Measurements from ENCODE around the gene USP25. TPM values are rescaled to one million over a fixed set of nuclear protein-coding genes. Genes with fewer than 3 reads are reported as not detected.

The USP25 gene
- total RNA-seq, 1 experiment from 2014 or later, result 35.1 TPM

DNA sequence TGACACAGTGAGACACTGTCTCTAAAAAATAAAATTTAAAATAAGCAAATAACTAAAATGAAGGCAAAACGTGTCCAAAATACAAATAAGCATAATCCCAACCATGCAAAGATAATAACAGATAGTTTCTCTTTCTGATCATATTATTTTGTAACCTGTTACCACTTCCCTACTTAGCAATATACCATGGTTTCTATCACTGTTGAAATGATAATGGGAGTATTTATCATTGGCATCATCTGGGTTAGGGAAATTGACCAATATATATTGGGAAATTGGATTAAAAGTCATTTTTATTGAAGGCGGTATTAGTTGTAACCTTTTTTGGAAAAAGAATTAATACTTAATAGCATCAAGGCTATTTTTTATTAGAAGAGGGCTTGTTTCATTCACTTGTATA lies 47.0 kb downstream of the USP25 start:
- Histone ChIP-seq H3K79me2 (ENCODE audit: insufficient read depth, low read length) (peaks cover 2% of the 10 kb centered on the region; the same call in 1 of the 2 replicates), H3T11ph (ENCODE audit: low read length) (no peak overlapping the region), H3K56ac (ENCODE audit: insufficient read length, low read depth, low read length) (no peak overlapping the region), H2BK120ac (ENCODE audit: low read depth, low read length, poor library complexity, severe bottlenecking) (no peak overlapping the region), H4K5ac (ENCODE audit: insufficient read length, low read depth, low read length) (no peak overlapping the region), H2BK12ac (ENCODE audit: insufficient read length, low read depth, low read length) (no peak overlapping the region), H4K8ac (replicated peaks; ENCODE audit: insufficient read length, low read depth, low read length) (no peak overlapping the region), H4K91ac (ENCODE audit: insufficient read length, low read depth, low read length) (no peak overlapping the region), H3K4me2 (ENCODE audit: insufficient read depth, insufficient read length, low read length) (no peak overlapping the region), H2BK5ac (ENCODE audit: insufficient read length, low read length) (no peak overlapping the region), H3K4ac (ENCODE audit: low read depth, low read length) (no peak overlapping the region), H3K23me2 (ENCODE audit: insufficient read length, low read depth, low read length, poor library complexity, severe bottlenecking) (no peaks in the 10 kb centered on the region), H3K27me3 (ENCODE audit: insufficient read depth, low read length) (no peaks in the 10 kb centered on the region), H3K79me1 (ENCODE audit: insufficient read depth, low read depth, low read length, poor library complexity, severe bottlenecking) (no peaks in the 10 kb centered on the region), H4K20me1 (ENCODE audit: control insufficient read depth, insufficient read depth, insufficient read length) (no peaks in the 10 kb centered on the region), H3K4me1 (ENCODE audit: insufficient read depth, low read length) (peaks cover 6% of the 10 kb centered on the region; the same call in 1 of the 2 replicates), H3K14ac (ENCODE audit: insufficient read depth, low read length) (no peak overlapping the region), H3K27ac (ENCODE audit: insufficient read length, low read depth, low read length) (no peak overlapping the region), H3K18ac (ENCODE audit: insufficient read length, low read depth, low read length) (no peak overlapping the region), H3K23ac (ENCODE audit: insufficient read length, low read depth, low read length) (no peak overlapping the region), H2BK15ac (ENCODE audit: low read depth, low read length) (no peak overlapping the region), H2AK5ac (ENCODE audit: insufficient read length, low read length) (no peak overlapping the region), H2AFZ (ENCODE audit: low read length) (no peak overlapping the region), H2BK20ac (ENCODE audit: low read depth, low read length, poor library complexity, severe bottlenecking) (no peak overlapping the region), H3K9me3 (ENCODE audit: control insufficient read depth, low read depth, low read length) (no peaks in the 10 kb centered on the region), H3K9ac (ENCODE audit: extremely low read depth, insufficient read length, low read length) (no peak overlapping the region)
- Mint-ChIP-seq H3K27me3 (ENCODE audit: low read depth) (no peaks in the 10 kb centered on the region), H3K9me3 (no peaks in the 10 kb centered on the region), H3K4me3 (no peak overlapping the region), H3K27ac (no peak overlapping the region), H3K4me1 (peaks cover 16 to 20% of the 10 kb centered on the region in 2 experiments), H3K36me3 (ENCODE audit: insufficient read depth in 1 of 3, low read depth in 3 of 3) (peaks cover 15 to 16% (median 15%) of the 10 kb centered on the region in 3 experiments)
- WGBS (ENCODE audit: extremely low coverage, insufficient read length, low lambda C conversion rate), result no CpG with 5 or more reads among the region's 2 CpGs
- TF ChIP-seq, protein P1, sequence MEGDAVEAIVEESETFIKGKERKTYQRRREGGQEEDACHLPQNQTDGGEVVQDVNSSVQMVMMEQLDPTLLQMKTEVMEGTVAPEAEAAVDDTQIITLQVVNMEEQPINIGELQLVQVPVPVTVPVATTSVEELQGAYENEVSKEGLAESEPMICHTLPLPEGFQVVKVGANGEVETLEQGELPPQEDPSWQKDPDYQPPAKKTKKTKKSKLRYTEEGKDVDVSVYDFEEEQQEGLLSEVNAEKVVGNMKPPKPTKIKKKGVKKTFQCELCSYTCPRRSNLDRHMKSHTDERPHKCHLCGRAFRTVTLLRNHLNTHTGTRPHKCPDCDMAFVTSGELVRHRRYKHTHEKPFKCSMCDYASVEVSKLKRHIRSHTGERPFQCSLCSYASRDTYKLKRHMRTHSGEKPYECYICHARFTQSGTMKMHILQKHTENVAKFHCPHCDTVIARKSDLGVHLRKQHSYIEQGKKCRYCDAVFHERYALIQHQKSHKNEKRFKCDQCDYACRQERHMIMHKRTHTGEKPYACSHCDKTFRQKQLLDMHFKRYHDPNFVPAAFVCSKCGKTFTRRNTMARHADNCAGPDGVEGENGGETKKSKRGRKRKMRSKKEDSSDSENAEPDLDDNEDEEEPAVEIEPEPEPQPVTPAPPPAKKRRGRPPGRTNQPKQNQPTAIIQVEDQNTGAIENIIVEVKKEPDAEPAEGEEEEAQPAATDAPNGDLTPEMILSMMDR (conservative IDR thresholded peaks at IDR 0.05), result no peak
- no peak for DNase-seq
